OCI-LY1 (cell line): ENCODE data around the gene PCDHB2.

Experiments
- H2AFZ ChIP-seq: fragments of 200-600 bp; sonication (generic), shearing (Covaris generic); 2 replicates; pipeline ENCODE4 v1.6.0; 2014; ENCODE audit warnings: antibody characterized with exemption, mild to moderate bottlenecking, low read length
- H3F3A ChIP-seq: fragments of 200-600 bp; sonication (generic), shearing (Covaris generic); 2 replicates; pipeline ENCODE4 v1.6.0; 2014; ENCODE audit warnings: mild to moderate bottlenecking, antibody characterized with exemption, low read length, moderate library complexity; ENCODE audit not compliant: insufficient read depth
- H3K27ac ChIP-seq: fragments of 200-600 bp; sonication (generic); 2 replicates; pipeline ENCODE4 v1.5.1; 2014; ENCODE audit warnings: low read length, mixed run types, mild to moderate bottlenecking, low read depth; ENCODE audit not compliant: poor library complexity, severe bottlenecking
- H3K27me3 ChIP-seq: fragments of 200-600 bp; sonication (generic); 2 replicates; pipeline ENCODE4 v1.6.0; 2014; ENCODE audit warnings: antibody characterized with exemption, mild to moderate bottlenecking, low read length, moderate library complexity; ENCODE audit not compliant: insufficient read depth
- H3K36me3 ChIP-seq: fragments of 200-600 bp; sonication (generic); 2 replicates; pipeline ENCODE4 v1.6.1; 2014; ENCODE audit warnings: mild to moderate bottlenecking, antibody characterized with exemption, low read length, moderate library complexity, mixed read lengths; ENCODE audit not compliant: insufficient read depth
- H3K4me1 ChIP-seq: fragments of 200-600 bp; sonication (generic); 2 replicates; pipeline ENCODE4 v1.5.1; 2014; ENCODE audit warnings: mild to moderate bottlenecking, low read length, moderate library complexity; ENCODE audit not compliant: insufficient read depth, severe bottlenecking
- H3K4me2 ChIP-seq: fragments of 200-600 bp; sonication (generic), shearing (Covaris generic); 2 replicates; pipeline ENCODE4 v1.6.1; 2014; ENCODE audit warnings: low read length
- H3K4me3 ChIP-seq: fragments of 200-600 bp; sonication (generic); 2 replicates; pipeline ENCODE4 v1.5.1; 2014; ENCODE audit warnings: low read length, low read depth, mild to moderate bottlenecking, mixed read lengths; ENCODE audit not compliant: poor library complexity, severe bottlenecking
- H3K79me2 ChIP-seq: fragments of 200-600 bp; shearing (Covaris generic); 2 replicates; pipeline ENCODE4 v1.6.1; 2016; ENCODE audit warnings: mixed run types, low read length, mixed read lengths; ENCODE audit not compliant: insufficient read depth
- H3K9ac ChIP-seq: fragments of 200-600 bp; sonication (generic), shearing (Covaris generic); 2 replicates; pipeline ENCODE4 v1.6.1; 2014; ENCODE audit warnings: mild to moderate bottlenecking, low read length, mixed read lengths
- H3K9me2 ChIP-seq: fragments of 200-600 bp; sonication (generic), shearing (Covaris generic); 2 replicates; pipeline ENCODE4 v1.6.1; 2014; ENCODE audit warnings: low read depth, mild to moderate bottlenecking, low read length, mixed read lengths
- H3K9me3 ChIP-seq: fragments of 200-600 bp; shearing (Covaris generic); 2 replicates; pipeline ENCODE4 v1.6.1; 2014; ENCODE audit warnings: low read length, mixed read lengths
- H4K20me1 ChIP-seq: fragments of 200-600 bp; sonication (generic), shearing (Covaris generic); 2 replicates; pipeline ENCODE4 v1.6.0; 2016; ENCODE audit warnings: mild to moderate bottlenecking, low read length; ENCODE audit not compliant: insufficient read depth
- CTCF ChIP-seq: fragments of 200-600 bp; sonication (generic), shearing (Covaris generic); IDR thresholded peaks from 2 replicates; pipeline ENCODE4 v1.5.1; 2017; ENCODE audit warnings: mild to moderate bottlenecking, antibody characterized with exemption, low read length, moderate library complexity, mixed read lengths
- EZH2 ChIP-seq: fragments of 200-600 bp; sonication (generic), shearing (Covaris generic); IDR thresholded peaks from 2 replicates; pipeline ENCODE4 v1.8.0; 2017; ENCODE audit warnings: borderline replicate concordance, mixed run types, mild to moderate bottlenecking, antibody characterized with exemption, low read length, moderate library complexity, mixed read lengths

The PCDHB2 gene

GRCh38 chr5:141077826-141078225 lies 16.6 kb upstream of the PCDHB2 start:
- Histone ChIP-seq H3K9ac (no peak overlapping the region), H3K4me1 (no peaks in the 10 kb centered on the region), H3K4me2 (no peak overlapping the region), H3K36me3 (no peaks in the 10 kb centered on the region), H3K9me3 (no peaks in the 10 kb centered on the region), H3K79me2 (no peaks in the 10 kb centered on the region), H3K9me2 (no peaks in the 10 kb centered on the region), H3K4me3 (no peak overlapping the region), H3K27me3 (no peaks in the 10 kb centered on the region), H3F3A (no peaks in the 10 kb centered on the region), H2AFZ (no peak overlapping the region), H3K27ac (no peak overlapping the region), H4K20me1 (no peaks in the 10 kb centered on the region)
- no peak for TF ChIP-seq EZH2
- no peak for TF ChIP-seq CTCF

- Histone ChIP-seq H3K36me3 (no peaks in the 10 kb centered on the region), H4K20me1 (no peaks in the 10 kb centered on the region), H3K4me3 (no peak overlapping the region), H3K27ac (no peak overlapping the region), H3K4me1 (no peaks in the 10 kb centered on the region), H3K9me3 (no peaks in the 10 kb centered on the region), H3K9me2 (no peaks in the 10 kb centered on the region), H3K27me3 (no peaks in the 10 kb centered on the region), H3K4me2 (no peak overlapping the region), H2AFZ (no peak overlapping the region), H3K9ac (no peak overlapping the region), H3F3A (no peaks in the 10 kb centered on the region), H3K79me2 (no peaks in the 10 kb centered on the region)
- TF ChIP-seq EZH2 (no peak), CTCF (no peak)
Measured at GRCh38 chr5:141082228-141082627, 12.2 kb upstream of the PCDHB2 start.

DNA sequence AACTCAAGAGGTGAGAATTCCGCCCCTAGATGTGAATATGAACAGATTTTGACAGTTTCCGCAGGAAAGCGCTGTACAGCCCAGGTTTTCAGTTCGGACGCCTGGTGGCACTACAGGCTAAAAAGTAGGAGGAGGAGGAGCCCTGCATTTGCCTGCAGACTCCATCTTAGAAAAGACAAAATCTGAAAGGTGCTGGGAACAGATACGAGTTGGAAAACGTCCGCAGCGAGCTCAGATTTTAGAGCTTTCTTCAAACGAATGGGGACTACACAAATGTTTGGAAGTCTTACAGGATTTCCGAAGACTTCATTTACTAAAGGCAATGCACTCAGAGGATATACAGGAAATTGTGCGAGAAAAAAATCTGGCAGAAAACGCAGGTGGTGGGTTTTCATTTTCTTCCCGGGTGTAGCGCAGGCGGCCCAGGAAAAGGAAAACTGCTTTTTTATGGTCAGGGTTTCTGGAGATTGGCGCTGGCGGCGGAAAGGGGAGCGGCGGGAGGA lies 9.9 kb upstream of the PCDHB2 start:
- Histone ChIP-seq H4K20me1 (no peaks in the 10 kb centered on the region), H3K79me2 (no peaks in the 10 kb centered on the region), H3K27me3 (no peaks in the 10 kb centered on the region), H3K4me3 (no peak overlapping the region), H3K36me3 (no peaks in the 10 kb centered on the region), H3K9me2 (no peaks in the 10 kb centered on the region), H2AFZ (no peak overlapping the region), H3K4me2 (no peak overlapping the region), H3K9me3 (no peaks in the 10 kb centered on the region), H3F3A (no peaks in the 10 kb centered on the region), H3K4me1 (no peaks in the 10 kb centered on the region), H3K9ac (no peak overlapping the region), H3K27ac (no peak overlapping the region)
- TF ChIP-seq EZH2 (no peak), CTCF (no peak)
